ENCODE data around the gene KIFC3.
"Not testable (repeated sequence)": the region's sequence is repeated elsewhere in the genome, so short reads cannot be mapped to it uniquely, and the experiment has no call there.

KIFC3 gene

GRCh38 chr16:57734308-57734924, 67.9 kb downstream of the KIFC3 start:
- no peak for DNase-seq

- DNase-seq = no peak
Measured at GRCh38 chr16:57732714-57733113, 69.6 kb downstream of the KIFC3 start.

- peak; percentile 17 for DNase-seq
Measured at GRCh38 chr16:57732037-57732436, 70.3 kb downstream of the KIFC3 start.

- no peak for DNase-seq
Measured at GRCh38 chr16:57730771-57731730, 71.2 kb downstream of the KIFC3 start.

- DNase-seq = not testable (repeated sequence)
Measured at GRCh38 chr16:57729852-57730251, 72.4 kb downstream of the KIFC3 start.

- DNase-seq = no peak
Measured at GRCh38 chr16:57729182-57729484, 73.2 kb downstream of the KIFC3 start.

GRCh38 chr16:57728336-57729181, 73.7 kb downstream of the KIFC3 start:
- no peak for DNase-seq

GRCh38 chr16:57727610-57728009, 74.7 kb downstream of the KIFC3 start:
- DNase-seq = no peak

- DNase-seq = no peak
Measured at GRCh38 chr16:57726433-57726947, 75.8 kb downstream of the KIFC3 start.

GRCh38 chr16:57725976-57726375, 76.3 kb downstream of the KIFC3 start:
- no peak for DNase-seq

- DNase-seq = no peak
Measured at GRCh38 chr16:57725554-57725953, 76.7 kb downstream of the KIFC3 start.

GRCh38 chr16:57725151-57725550, 77.1 kb downstream of the KIFC3 start:
- no peak for DNase-seq

- DNase-seq = no peak
Measured at GRCh38 chr16:57724531-57724930, 77.8 kb downstream of the KIFC3 start.

- no peak for DNase-seq
Measured at GRCh38 chr16:57723170-57723569, 79.1 kb downstream of the KIFC3 start.

- no peak for DNase-seq
Measured at GRCh38 chr16:57722651-57723050, 79.6 kb downstream of the KIFC3 start.

- no peak for DNase-seq
Measured at GRCh38 chr16:57722210-57722499, 80.1 kb downstream of the KIFC3 start.

- no peak for DNase-seq
Measured at GRCh38 chr16:57721356-57722209, 80.7 kb downstream of the KIFC3 start.

- peak; percentile 37 for DNase-seq
Measured at GRCh38 chr16:57720142-57720575, 82.1 kb downstream of the KIFC3 start.

- no peak for DNase-seq
Measured at GRCh38 chr16:57714047-57714446, 88.2 kb downstream of the KIFC3 start.

- DNase-seq = no peak
Measured at GRCh38 chr16:57713596-57713995, 88.7 kb downstream of the KIFC3 start.

- not testable (repeated sequence) for DNase-seq
Measured at GRCh38 chr16:57712569-57712968, 89.7 kb downstream of the KIFC3 start.

- no peak for DNase-seq
Measured at GRCh38 chr16:57711993-57712392, 90.3 kb downstream of the KIFC3 start.
